ENCODE measurements around the gene NKAIN1.

NKAIN1 gene

DNA sequence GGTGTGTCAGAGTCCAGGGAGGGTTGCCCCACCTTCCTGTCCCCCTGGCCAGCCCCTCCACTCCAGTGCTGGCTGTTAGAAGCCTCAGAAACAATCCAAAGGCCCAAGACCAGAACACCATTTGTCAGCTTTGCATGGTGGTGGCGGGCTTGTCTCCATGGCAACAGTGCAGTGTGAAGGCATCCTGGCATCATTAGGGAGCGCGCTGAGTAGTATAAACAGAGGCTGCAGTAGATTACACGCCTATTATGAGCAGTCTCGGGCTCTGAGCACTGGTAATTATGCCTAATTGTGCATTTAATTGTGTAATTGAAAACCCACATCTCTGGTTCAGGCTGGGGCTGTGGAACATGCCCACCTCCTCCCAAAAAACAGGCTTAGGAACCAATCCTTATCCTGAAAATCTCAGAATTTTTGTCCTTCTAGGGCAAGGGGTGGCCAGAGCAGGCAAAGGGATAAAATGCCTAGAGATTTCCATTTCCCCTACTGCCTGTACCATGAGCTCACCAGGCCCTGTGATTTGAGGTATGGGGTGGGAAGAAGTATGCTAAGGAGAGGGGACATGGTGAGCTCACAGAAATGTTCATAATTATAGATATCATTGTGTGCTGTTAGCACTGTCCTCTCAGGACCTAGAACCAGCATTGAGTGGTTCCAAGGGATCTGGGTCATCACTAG is 11.7 kb downstream of the NKAIN1 start:
- Histone ChIP-seq H3K9me2 (replicated peaks; ENCODE audit: low read depth, low read length) (no peaks in the 10 kb centered on the region), H3K4me3 (ENCODE audit: low read length, poor library complexity, severe bottlenecking) (no peak overlapping the region), H4K20me1 (ENCODE audit: insufficient read depth, low read length, poor library complexity, severe bottlenecking) (no peaks in the 10 kb centered on the region), H3K9ac (ENCODE audit: low read depth, low read length, poor library complexity, severe bottlenecking) (no peak overlapping the region), H3K79me2 (ENCODE audit: insufficient read depth, low read length) (no peaks in the 10 kb centered on the region), H3K4me2 (ENCODE audit: low read depth, low read length, poor library complexity, severe bottlenecking) (no peak overlapping the region), H3K9me3 (ENCODE audit: insufficient read depth, low read depth, low read length) (no peaks in the 10 kb centered on the region), H3K27me3 (ENCODE audit: insufficient read depth, low read length, poor library complexity, severe bottlenecking) (no peaks in the 10 kb centered on the region), H3K36me3 (ENCODE audit: insufficient read depth, low read length) (no peaks in the 10 kb centered on the region), H3F3A (ENCODE audit: low read depth) (no peaks in the 10 kb centered on the region), H2AFZ (ENCODE audit: low read length) (no peak overlapping the region), H3K4me1 (ENCODE audit: insufficient read depth, low read length, poor library complexity, severe bottlenecking) (no peaks in the 10 kb centered on the region)
- no peak for TF ChIP-seq EZH2phosphoT487 (IDR thresholded peaks at IDR 0.05; ENCODE audit: borderline replicate concordance)

DNA sequence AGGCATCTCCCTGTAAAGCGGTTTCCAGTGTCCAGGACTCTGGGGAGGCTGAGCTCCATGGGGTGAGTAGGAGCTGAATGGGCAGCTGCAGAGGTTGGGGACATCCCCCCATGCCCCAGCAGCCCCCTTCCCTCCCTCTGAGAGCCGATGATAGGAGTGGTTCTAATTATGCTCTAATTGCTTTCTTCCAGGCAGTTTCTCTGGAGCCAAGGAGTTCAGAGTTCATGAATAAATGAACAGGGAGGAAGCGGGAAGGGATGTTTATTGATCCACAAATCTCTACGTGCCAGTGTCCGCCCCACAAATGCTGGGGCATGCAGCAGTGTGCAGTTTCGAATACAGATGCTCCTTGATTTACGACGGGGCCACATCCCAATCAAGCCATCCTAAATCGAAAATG is 15.6 kb downstream of the NKAIN1 start:
- Histone ChIP-seq H3K9ac (ENCODE audit: low read depth, low read length, poor library complexity, severe bottlenecking) (no peak overlapping the region), H3K9me3 (ENCODE audit: insufficient read depth, low read depth, low read length) (no peaks in the 10 kb centered on the region), H3K4me3 (ENCODE audit: low read length, poor library complexity, severe bottlenecking) (no peak overlapping the region), H3F3A (ENCODE audit: low read depth) (no peaks in the 10 kb centered on the region), H3K9me2 (replicated peaks; ENCODE audit: low read depth, low read length) (no peaks in the 10 kb centered on the region), H3K4me2 (ENCODE audit: low read depth, low read length, poor library complexity, severe bottlenecking) (no peak overlapping the region), H3K27me3 (ENCODE audit: insufficient read depth, low read length, poor library complexity, severe bottlenecking) (no peaks in the 10 kb centered on the region), H2AFZ (ENCODE audit: low read length) (no peak overlapping the region), H4K20me1 (ENCODE audit: insufficient read depth, low read length, poor library complexity, severe bottlenecking) (no peaks in the 10 kb centered on the region), H3K79me2 (ENCODE audit: insufficient read depth, low read length) (no peaks in the 10 kb centered on the region), H3K4me1 (ENCODE audit: insufficient read depth, low read length, poor library complexity, severe bottlenecking) (no peaks in the 10 kb centered on the region), H3K36me3 (ENCODE audit: insufficient read depth, low read length) (no peaks in the 10 kb centered on the region)
- TF ChIP-seq, protein P1, sequence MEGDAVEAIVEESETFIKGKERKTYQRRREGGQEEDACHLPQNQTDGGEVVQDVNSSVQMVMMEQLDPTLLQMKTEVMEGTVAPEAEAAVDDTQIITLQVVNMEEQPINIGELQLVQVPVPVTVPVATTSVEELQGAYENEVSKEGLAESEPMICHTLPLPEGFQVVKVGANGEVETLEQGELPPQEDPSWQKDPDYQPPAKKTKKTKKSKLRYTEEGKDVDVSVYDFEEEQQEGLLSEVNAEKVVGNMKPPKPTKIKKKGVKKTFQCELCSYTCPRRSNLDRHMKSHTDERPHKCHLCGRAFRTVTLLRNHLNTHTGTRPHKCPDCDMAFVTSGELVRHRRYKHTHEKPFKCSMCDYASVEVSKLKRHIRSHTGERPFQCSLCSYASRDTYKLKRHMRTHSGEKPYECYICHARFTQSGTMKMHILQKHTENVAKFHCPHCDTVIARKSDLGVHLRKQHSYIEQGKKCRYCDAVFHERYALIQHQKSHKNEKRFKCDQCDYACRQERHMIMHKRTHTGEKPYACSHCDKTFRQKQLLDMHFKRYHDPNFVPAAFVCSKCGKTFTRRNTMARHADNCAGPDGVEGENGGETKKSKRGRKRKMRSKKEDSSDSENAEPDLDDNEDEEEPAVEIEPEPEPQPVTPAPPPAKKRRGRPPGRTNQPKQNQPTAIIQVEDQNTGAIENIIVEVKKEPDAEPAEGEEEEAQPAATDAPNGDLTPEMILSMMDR (conservative IDR thresholded peaks at IDR 0.05; ENCODE audit: low read length), result no peak
- no peak for TF ChIP-seq EZH2phosphoT487 (IDR thresholded peaks at IDR 0.05; ENCODE audit: borderline replicate concordance)

DNA sequence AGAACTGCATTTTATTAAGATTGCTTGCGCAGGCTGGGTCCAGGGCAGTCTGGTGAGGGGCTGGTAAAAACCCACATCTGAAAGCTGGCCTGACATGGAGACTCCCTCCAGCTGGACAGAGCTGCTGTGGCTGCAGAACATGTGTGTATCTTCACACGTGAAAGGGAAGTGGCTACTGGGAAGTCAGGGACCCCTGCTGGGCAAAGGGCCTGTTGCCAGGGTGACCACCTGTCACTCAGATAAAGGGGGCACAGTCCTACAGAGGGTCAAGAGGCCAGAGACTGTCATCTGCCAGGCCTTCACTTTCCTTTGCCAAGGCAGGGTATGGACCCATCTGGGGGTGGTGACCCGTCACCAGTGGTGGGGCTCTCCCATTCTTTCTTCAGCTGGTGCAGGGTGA is 17.5 kb downstream of the NKAIN1 start:
- Histone ChIP-seq H3K9me3 (ENCODE audit: insufficient read depth, low read depth, low read length) (no peaks in the 10 kb centered on the region), H3K4me3 (ENCODE audit: low read length, poor library complexity, severe bottlenecking) (no peak overlapping the region), H2AFZ (ENCODE audit: low read length) (no peak overlapping the region), H3K9me2 (replicated peaks; ENCODE audit: low read depth, low read length) (no peaks in the 10 kb centered on the region), H3K4me1 (ENCODE audit: insufficient read depth, low read length, poor library complexity, severe bottlenecking) (no peaks in the 10 kb centered on the region), H3K4me2 (ENCODE audit: low read depth, low read length, poor library complexity, severe bottlenecking) (no peak overlapping the region), H3K79me2 (ENCODE audit: insufficient read depth, low read length) (no peaks in the 10 kb centered on the region), H3K9ac (ENCODE audit: low read depth, low read length, poor library complexity, severe bottlenecking) (no peak overlapping the region), H3K27me3 (ENCODE audit: insufficient read depth, low read length, poor library complexity, severe bottlenecking) (no peaks in the 10 kb centered on the region), H4K20me1 (ENCODE audit: insufficient read depth, low read length, poor library complexity, severe bottlenecking) (no peaks in the 10 kb centered on the region), H3K36me3 (ENCODE audit: insufficient read depth, low read length) (no peaks in the 10 kb centered on the region), H3F3A (ENCODE audit: low read depth) (no peaks in the 10 kb centered on the region)
- TF ChIP-seq EZH2phosphoT487 (IDR thresholded peaks at IDR 0.05; ENCODE audit: borderline replicate concordance), result no peak
- TF ChIP-seq, protein P1 (conservative IDR thresholded peaks at IDR 0.05; ENCODE audit: low read length), result no peak

DNA sequence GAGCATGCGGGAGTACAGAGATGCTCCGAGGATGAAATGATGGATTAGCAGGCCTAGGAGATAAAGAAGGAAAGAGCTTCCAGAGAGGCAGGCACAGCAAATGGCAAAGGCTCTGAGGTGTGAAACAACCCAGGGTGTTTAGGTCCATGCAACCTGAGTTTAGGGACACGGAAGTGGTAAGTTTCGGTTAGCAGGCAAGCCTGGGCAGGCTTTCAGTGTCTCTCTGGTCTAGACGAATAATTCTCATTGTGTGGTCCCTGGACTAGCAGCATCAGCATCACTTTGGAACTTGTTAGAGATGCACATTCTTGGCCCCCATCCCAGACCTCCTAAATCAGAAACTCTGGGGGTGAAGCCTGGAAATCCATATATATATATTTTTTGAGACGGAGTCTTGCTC is 18.6 kb downstream of the NKAIN1 start:
- H3K4me1 ChIP-seq (ENCODE audit: insufficient read depth, low read length, poor library complexity, severe bottlenecking), result no peaks in the 10 kb centered on the region
- H4K20me1 ChIP-seq (ENCODE audit: insufficient read depth, low read length, poor library complexity, severe bottlenecking), result no peaks in the 10 kb centered on the region
- H3K9me2 ChIP-seq (replicated peaks; ENCODE audit: low read depth, low read length), result no peaks in the 10 kb centered on the region
- H3K27me3 ChIP-seq (ENCODE audit: insufficient read depth, low read length, poor library complexity, severe bottlenecking), result no peaks in the 10 kb centered on the region
- no peaks in the 10 kb centered on the region for H3K9me3 ChIP-seq (ENCODE audit: insufficient read depth, low read depth, low read length)
- no peak overlapping the region for H2AFZ ChIP-seq (ENCODE audit: low read length)
- H3K4me2 ChIP-seq (ENCODE audit: low read depth, low read length, poor library complexity, severe bottlenecking), result no peak overlapping the region
- no peaks in the 10 kb centered on the region for H3F3A ChIP-seq (ENCODE audit: low read depth)
- TF ChIP-seq, protein P1 (conservative IDR thresholded peaks at IDR 0.05; ENCODE audit: low read length), result no peak
- TF ChIP-seq EZH2phosphoT487 (IDR thresholded peaks at IDR 0.05; ENCODE audit: borderline replicate concordance), result no peak
- no peaks in the 10 kb centered on the region for H3K79me2 ChIP-seq (ENCODE audit: insufficient read depth, low read length)
- H3K9ac ChIP-seq (ENCODE audit: low read depth, low read length, poor library complexity, severe bottlenecking), result no peak overlapping the region
- no peak overlapping the region for H3K4me3 ChIP-seq (ENCODE audit: low read length, poor library complexity, severe bottlenecking)
- no peaks in the 10 kb centered on the region for H3K36me3 ChIP-seq (ENCODE audit: insufficient read depth, low read length)
